PC-9 (cell line): ENCODE results near the gene ZNF155. TPM values are rescaled to one million over a fixed set of nuclear protein-coding genes. Genes with fewer than 3 reads are reported as not detected.

Source experiments
- BruUV-seq: library from RNA; stranded (reverse); fragments of 400-500 nt; replicated peaks from 2 replicates; lab custom pipeline; 2021; lab: Mats Ljungman, UMichigan
- CTCF ChIA-PET: fragments of 300-600 bp; sonication (Branson Sonifier 250); formaldehyde crosslinking; loops from one replicate; lab custom pipeline; 2022; ENCODE audit warnings: antibody characterized with exemption; lab: Charles Lee
- POLR2A ChIA-PET: fragments of 300-600 bp; sonication (Branson Sonifier 250); formaldehyde crosslinking; loops from one replicate; lab custom pipeline; 2022; ENCODE audit warnings: antibody characterized with exemption; ENCODE audit not compliant: unreplicated experiment; lab: Charles Lee
- DNase-seq, 2 experiments: peaks; one replicate each; pipeline versions ENCODE4 v3.0.0 to v3.0.0-alpha.2; 2015 to 2022; ENCODE audit warnings: mixed read lengths in 1 of 2
- H2AFZ ChIP-seq: fragments of 200-600 bp; sonication (generic); 2 replicates; pipeline ENCODE4 v1.8.1; 2017; ENCODE audit warnings: antibody characterized with exemption
- H3F3A ChIP-seq: fragments of 200-600 bp; sonication (generic); 2 replicates; pipeline ENCODE4 v1.8.1; 2017; ENCODE audit warnings: antibody characterized with exemption, mild to moderate bottlenecking, low read depth; ENCODE audit not compliant: insufficient read depth
- H3K27ac ChIP-seq: fragments of 200-600 bp; sonication (generic); 2 replicates; pipeline ENCODE4 v1.6.1; 2016; ENCODE audit warnings: mixed run types
- H3K27me3 ChIP-seq: fragments of 200-600 bp; sonication (generic); 2 replicates; pipeline ENCODE4 v1.6.1; 2016; ENCODE audit warnings: low read depth, mixed run types; ENCODE audit not compliant: insufficient read depth
- H3K36me3 ChIP-seq: fragments of 200-600 bp; sonication (generic); 2 replicates; pipeline ENCODE4 v1.6.1; 2016; ENCODE audit warnings: low read depth, mixed run types
- H3K4me1 ChIP-seq: fragments of 200-600 bp; sonication (generic); replicated peaks from 2 replicates; pipeline ENCODE4 v1.6.1; 2016; ENCODE audit warnings: mixed run types; ENCODE audit not compliant: insufficient read depth
- H3K4me2 ChIP-seq: fragments of 200-600 bp; sonication (generic); 2 replicates; pipeline ENCODE4 v1.6.1; 2017; ENCODE audit warnings: mixed run types
- H3K4me3 ChIP-seq: fragments of 200-600 bp; sonication (generic); 2 replicates; pipeline ENCODE4 v1.6.1; 2016; ENCODE audit warnings: mixed run types
- H3K79me2 ChIP-seq: fragments of 200-600 bp; sonication (generic); 2 replicates; pipeline ENCODE4 v1.6.1; 2017; ENCODE audit warnings: low read depth, mixed run types
- H3K9me2 ChIP-seq: fragments of 200-600 bp; sonication (generic); 2 replicates; pipeline ENCODE4 v1.8.1; 2017; ENCODE audit warnings: mild to moderate bottlenecking; ENCODE audit not compliant: insufficient read depth
- H3K9me3 ChIP-seq: fragments of 200-600 bp; sonication (generic); 2 replicates; pipeline ENCODE4 v1.8.1; 2016; ENCODE audit warnings: low read depth; ENCODE audit not compliant: insufficient read depth
- H4K20me1 ChIP-seq: fragments of 200-600 bp; sonication (generic); 2 replicates; pipeline ENCODE4 v1.8.1; 2017; ENCODE audit not compliant: insufficient read depth
- EZH2 ChIP-seq: fragments of 200-600 bp; sonication (generic); IDR thresholded peaks from 2 replicates; pipeline ENCODE4 v1.8.0; 2017; ENCODE audit warnings: antibody characterized with exemption, low read depth
- intact Hi-C: fragments of 100-400 bp; cut with micrococcal nuclease; formaldehyde crosslinking; loops from one replicate; pipeline ENCODE4 v1.10.0; 2022; ENCODE audit not compliant: unreplicated experiment
- total RNA-seq: library from RNA; stranded (reverse); gene quantifications from 2 replicates; pipeline ENCODE4 v1.2.3, GENCODE V29; 2021
- TF ChIP-seq, protein P1 (sequence below): fragments of 200-600 bp; sonication (generic); conservative IDR thresholded peaks from 2 replicates; pipeline ENCODE4 v1.6.1; 2017; ENCODE audit warnings: mixed run types, antibody characterized with exemption, mild to moderate bottlenecking, moderate library complexity

The ZNF155 gene
- total RNA-seq, 1 experiment from 2014 or later, result 5.0 TPM

DNA sequence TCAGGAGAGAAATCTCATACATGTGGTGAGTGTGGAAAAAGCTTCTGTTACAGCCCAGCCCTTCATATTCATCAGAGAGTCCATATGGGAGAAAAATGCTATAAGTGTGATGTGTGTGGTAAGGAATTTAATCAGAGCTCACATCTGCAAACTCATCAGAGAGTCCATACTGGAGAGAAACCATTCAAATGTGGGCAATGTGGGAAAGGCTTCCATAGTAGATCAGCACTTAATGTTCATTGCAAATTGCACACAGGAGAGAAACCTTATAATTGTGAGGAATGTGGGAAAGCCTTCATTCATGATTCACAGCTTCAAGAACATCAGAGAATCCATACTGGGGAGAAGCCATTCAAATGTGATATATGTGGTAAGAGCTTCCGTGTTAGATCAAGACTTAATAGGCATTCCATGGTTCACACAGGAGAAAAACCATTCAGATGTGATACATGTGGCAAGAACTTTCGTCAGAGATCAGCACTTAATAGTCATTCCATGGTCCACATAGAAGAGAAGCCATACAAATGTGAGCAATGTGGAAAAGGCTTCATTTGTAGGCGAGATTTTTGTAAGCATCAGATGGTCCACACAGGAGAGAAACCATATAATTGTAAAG lies 17.8 kb upstream of the ZNF155 start:
- Histone ChIP-seq H3K36me3 (peaks cover 12% of the 10 kb centered on the region; the same call in 1 of the 2 replicates), H3K9me2 (no peaks in the 10 kb centered on the region), H3K27me3 (no peaks in the 10 kb centered on the region), H3K9me3 (peaks cover 60% of the 10 kb centered on the region), H3K4me1 (no peaks in the 10 kb centered on the region), H3K79me2 (no peaks in the 10 kb centered on the region), H3F3A (no peaks in the 10 kb centered on the region), H3K4me2 (no peak overlapping the region), H4K20me1 (no peaks in the 10 kb centered on the region), H3K27ac (no peak overlapping the region), H2AFZ (no peak overlapping the region), H3K4me3 (no peak overlapping the region)
- DNase-seq, result no peak
- POLR2A ChIA-PET, result no interaction called here
- no TSS peak for BruUV-seq
- intact Hi-C loops, result no loop called here
- CTCF ChIA-PET, result no interaction called here
- no peak for TF ChIP-seq EZH2
- TF ChIP-seq, protein P1, sequence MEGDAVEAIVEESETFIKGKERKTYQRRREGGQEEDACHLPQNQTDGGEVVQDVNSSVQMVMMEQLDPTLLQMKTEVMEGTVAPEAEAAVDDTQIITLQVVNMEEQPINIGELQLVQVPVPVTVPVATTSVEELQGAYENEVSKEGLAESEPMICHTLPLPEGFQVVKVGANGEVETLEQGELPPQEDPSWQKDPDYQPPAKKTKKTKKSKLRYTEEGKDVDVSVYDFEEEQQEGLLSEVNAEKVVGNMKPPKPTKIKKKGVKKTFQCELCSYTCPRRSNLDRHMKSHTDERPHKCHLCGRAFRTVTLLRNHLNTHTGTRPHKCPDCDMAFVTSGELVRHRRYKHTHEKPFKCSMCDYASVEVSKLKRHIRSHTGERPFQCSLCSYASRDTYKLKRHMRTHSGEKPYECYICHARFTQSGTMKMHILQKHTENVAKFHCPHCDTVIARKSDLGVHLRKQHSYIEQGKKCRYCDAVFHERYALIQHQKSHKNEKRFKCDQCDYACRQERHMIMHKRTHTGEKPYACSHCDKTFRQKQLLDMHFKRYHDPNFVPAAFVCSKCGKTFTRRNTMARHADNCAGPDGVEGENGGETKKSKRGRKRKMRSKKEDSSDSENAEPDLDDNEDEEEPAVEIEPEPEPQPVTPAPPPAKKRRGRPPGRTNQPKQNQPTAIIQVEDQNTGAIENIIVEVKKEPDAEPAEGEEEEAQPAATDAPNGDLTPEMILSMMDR, result no peak

DNA sequence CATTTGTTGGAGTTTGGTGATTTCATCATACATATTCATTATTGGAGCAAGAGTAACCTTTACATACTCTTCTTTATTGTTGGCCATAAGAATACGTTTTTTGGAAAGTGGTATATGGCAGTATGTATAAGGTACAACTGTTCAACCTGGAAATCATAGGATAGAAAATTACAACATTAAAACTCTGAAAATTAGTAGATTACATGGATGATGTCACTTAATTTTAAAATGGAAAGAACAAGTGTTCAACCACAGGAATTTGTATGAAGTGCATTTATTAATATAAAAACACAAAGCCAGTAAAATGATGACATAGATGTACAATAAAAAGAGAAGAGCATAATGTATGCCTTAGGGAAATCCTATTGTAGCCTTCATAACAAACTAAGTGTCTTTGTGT lies 7.3 kb upstream of the ZNF155 start:
- POLR2A ChIA-PET, result no interaction called here
- Histone ChIP-seq H3K27ac (no peak overlapping the region), H3K79me2 (no peaks in the 10 kb centered on the region), H3K4me1 (no peaks in the 10 kb centered on the region), H3F3A (no peaks in the 10 kb centered on the region), H3K4me3 (no peak overlapping the region), H3K9me2 (no peaks in the 10 kb centered on the region), H4K20me1 (no peaks in the 10 kb centered on the region), H3K4me2 (no peak overlapping the region), H3K27me3 (no peaks in the 10 kb centered on the region), H3K36me3 (no peaks in the 10 kb centered on the region), H3K9me3 (peaks cover 36% of the 10 kb centered on the region), H2AFZ (no peak overlapping the region)
- DNase-seq, result no peak
- intact Hi-C loops, result no loop called here
- no TSS peak for BruUV-seq
- CTCF ChIA-PET, result no interaction called here
- no peak for TF ChIP-seq EZH2

DNA sequence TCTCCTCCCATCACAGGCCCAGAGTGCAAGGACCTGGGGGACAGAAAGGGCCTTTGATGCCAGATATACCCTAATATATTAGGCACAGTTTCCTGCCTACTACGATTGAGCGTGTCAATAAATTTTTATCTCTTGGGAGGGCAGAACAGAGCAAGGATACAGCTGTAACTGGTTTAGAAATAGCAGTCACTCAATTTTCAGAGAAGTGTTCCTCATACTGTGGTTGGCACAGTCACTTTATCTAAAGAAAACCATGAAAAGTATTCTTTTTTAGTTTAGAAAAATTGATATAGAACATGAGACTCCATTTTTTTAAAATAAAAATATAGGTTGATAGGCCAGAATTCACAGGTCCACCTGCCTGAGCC lies 460 bp upstream of the ZNF155 start:
- intact Hi-C loops, result loop anchor here (10.0 kb wide), 1 partner anchor 321 kb away; the partner anchor contains the start of gene ZNF235
- CTCF ChIA-PET, result no interaction called here

More for the DNA sequence above, 460 bp upstream of the ZNF155 start:
- Histone ChIP-seq H3K9me3 (0 out of 2 replicates have a peak, but pooled peaks cover 3% of the 10 kb centered on the region), H3K79me2 (peaks cover 11% of the 10 kb centered on the region), H4K20me1 (no peaks in the 10 kb centered on the region), H3K27me3 (no peaks in the 10 kb centered on the region), H2AFZ (peak overlapping the region; percentile 96), H3K4me1 (no peaks in the 10 kb centered on the region; the same call in 1 of the 2 replicates), H3K4me3 (peak overlapping the region; percentile 82), H3K36me3 (peaks cover 4% of the 10 kb centered on the region; the same call in 1 of the 2 replicates), H3K9me2 (no peaks in the 10 kb centered on the region), H3K4me2 (peak overlapping the region; percentile 79), H3F3A (no peaks in the 10 kb centered on the region), H3K27ac (0 out of 2 replicates have a peak overlapping the region, but pooled peaks have one; percentile 4)
- no TSS peak for BruUV-seq
- DNase-seq, result no peak
- TF ChIP-seq EZH2, result no peak
- TF ChIP-seq, protein P1, result no peak
- POLR2A ChIA-PET, result no interaction called here
